Measurements from ENCODE around the gene ZNF718.

GRCh38 chr4:120616-121015 is 3.7 kb upstream of the ZNF718 start:
- TF ChIP-seq POLR2A (IDR thresholded peaks at IDR 0.05; ENCODE audit: low read length) = no peak
- no peak for TF ChIP-seq GATA1 (IDR thresholded peaks at IDR 0.05; ENCODE audit: low read depth, low read length)

Data from erythroblast (primary cell).